GM19193 (cell line): Measurements from ENCODE around the gene AFF2.

Experiments
- POLR2A ChIP-seq: IDR thresholded peaks from 4 replicates; pipeline ENCODE4 v1.6.1; 2011; ENCODE audit not compliant: insufficient read depth, insufficient read length; ENCODE audit errors: extremely low read depth

Gene AFF2

GRCh38 chrX:148915474-148915873, 415.1 kb downstream of the AFF2 start:
- no peak for TF ChIP-seq POLR2A

- TF ChIP-seq POLR2A, result no peak
Observed at GRCh38 chrX:148917441-148917840, 417.0 kb downstream of the AFF2 start.

- TF ChIP-seq POLR2A, result no peak
Observed at GRCh38 chrX:148923631-148924030, 423.2 kb downstream of the AFF2 start.

- TF ChIP-seq POLR2A, result no peak
Observed at GRCh38 chrX:148926371-148926770, 426.0 kb downstream of the AFF2 start.

- TF ChIP-seq POLR2A, result no peak
Observed at GRCh38 chrX:148928811-148929210, 428.4 kb downstream of the AFF2 start.

- TF ChIP-seq POLR2A, result no peak
Observed at GRCh38 chrX:148929686-148930085, 429.3 kb downstream of the AFF2 start.

- TF ChIP-seq POLR2A, result no peak
Observed at GRCh38 chrX:148930206-148930729, 429.9 kb downstream of the AFF2 start.

- no peak for TF ChIP-seq POLR2A
Observed at GRCh38 chrX:148933881-148934280, 433.5 kb downstream of the AFF2 start.

GRCh38 chrX:148938348-148938747, 437.9 kb downstream of the AFF2 start:
- no peak for TF ChIP-seq POLR2A

- no peak for TF ChIP-seq POLR2A
Observed at GRCh38 chrX:148940411-148940996, 440.1 kb downstream of the AFF2 start.

GRCh38 chrX:148942754-148943153, 442.3 kb downstream of the AFF2 start:
- no peak for TF ChIP-seq POLR2A

- no peak for TF ChIP-seq POLR2A
Observed at GRCh38 chrX:148947399-148947975, 447.1 kb downstream of the AFF2 start.

- TF ChIP-seq POLR2A, result no peak
Observed at GRCh38 chrX:148956352-148956751, 455.9 kb downstream of the AFF2 start.

- TF ChIP-seq POLR2A, result no peak
Observed at GRCh38 chrX:148958901-148959300, 458.5 kb downstream of the AFF2 start.

- TF ChIP-seq POLR2A, result no peak
Observed at GRCh38 chrX:148960060-148960459, 459.6 kb downstream of the AFF2 start.

- no peak for TF ChIP-seq POLR2A
Observed at GRCh38 chrX:148961985-148962384, 461.6 kb downstream of the AFF2 start.
